ENCODE results near the gene SLC2A9. TPM values are rescaled to one million over a fixed set of nuclear protein-coding genes. Genes with fewer than 3 reads are reported as not detected.

Gene SLC2A9
- polyA plus RNA-seq, 1 donor from 2014 or later = not detected

DNA sequence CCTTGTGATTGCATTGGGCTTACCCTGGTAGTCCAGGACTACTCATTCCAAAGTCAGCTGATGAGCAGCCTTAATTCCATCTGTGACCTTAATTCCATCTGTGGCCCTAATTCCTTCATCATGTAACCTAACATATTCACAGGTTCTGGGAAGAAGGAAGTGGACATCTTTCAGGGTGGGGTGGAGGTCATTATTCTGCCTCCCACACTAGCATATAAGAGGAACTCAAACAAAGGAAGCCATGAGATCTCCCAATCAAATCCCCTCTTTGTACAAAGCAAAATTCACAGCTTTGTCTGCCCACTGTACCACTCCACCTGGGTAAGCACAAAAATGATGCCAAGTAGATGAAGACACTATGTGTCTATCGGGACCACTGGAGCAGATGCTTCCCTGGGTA, 87.3 kb downstream of the SLC2A9 start:
- Histone ChIP-seq H3F3A (ENCODE audit: insufficient read depth, low read length, poor library complexity, severe bottlenecking) (no peaks in the 10 kb centered on the region), H3K9me3 (ENCODE audit: low read length) (no peaks in the 10 kb centered on the region), H4K20me1 (ENCODE audit: insufficient read depth) (no peaks in the 10 kb centered on the region), H3K9me2 (ENCODE audit: insufficient read depth, low read length) (no peaks in the 10 kb centered on the region), H3K27me3 (ENCODE audit: insufficient read depth, low read depth, low read length) (no peaks in the 10 kb centered on the region), H3K4me3 (ENCODE audit: low read length) (no peak overlapping the region), H3K27ac (ENCODE audit: low read length) (no peak overlapping the region), H2AFZ (ENCODE audit: low read depth, low read length) (no peak overlapping the region), H3K36me3 (ENCODE audit: insufficient read depth, low read length) (no peaks in the 10 kb centered on the region), H3K4me2 (ENCODE audit: low read length) (no peak overlapping the region), H3K79me2 (replicated peaks; ENCODE audit: insufficient read depth, low read length) (no peaks in the 10 kb centered on the region), H3K9ac (ENCODE audit: low read length) (no peak overlapping the region)
- TF ChIP-seq EP300 (conservative IDR thresholded peaks at IDR 0.05; ENCODE audit: poor library complexity, severe bottlenecking) (no peak), TAF1 (IDR thresholded peaks at IDR 0.05; ENCODE audit: low read depth) (no peak), MXI1 (conservative IDR thresholded peaks at IDR 0.05; ENCODE audit: poor library complexity, severe bottlenecking) (no peak)
- TF ChIP-seq, protein P1, sequence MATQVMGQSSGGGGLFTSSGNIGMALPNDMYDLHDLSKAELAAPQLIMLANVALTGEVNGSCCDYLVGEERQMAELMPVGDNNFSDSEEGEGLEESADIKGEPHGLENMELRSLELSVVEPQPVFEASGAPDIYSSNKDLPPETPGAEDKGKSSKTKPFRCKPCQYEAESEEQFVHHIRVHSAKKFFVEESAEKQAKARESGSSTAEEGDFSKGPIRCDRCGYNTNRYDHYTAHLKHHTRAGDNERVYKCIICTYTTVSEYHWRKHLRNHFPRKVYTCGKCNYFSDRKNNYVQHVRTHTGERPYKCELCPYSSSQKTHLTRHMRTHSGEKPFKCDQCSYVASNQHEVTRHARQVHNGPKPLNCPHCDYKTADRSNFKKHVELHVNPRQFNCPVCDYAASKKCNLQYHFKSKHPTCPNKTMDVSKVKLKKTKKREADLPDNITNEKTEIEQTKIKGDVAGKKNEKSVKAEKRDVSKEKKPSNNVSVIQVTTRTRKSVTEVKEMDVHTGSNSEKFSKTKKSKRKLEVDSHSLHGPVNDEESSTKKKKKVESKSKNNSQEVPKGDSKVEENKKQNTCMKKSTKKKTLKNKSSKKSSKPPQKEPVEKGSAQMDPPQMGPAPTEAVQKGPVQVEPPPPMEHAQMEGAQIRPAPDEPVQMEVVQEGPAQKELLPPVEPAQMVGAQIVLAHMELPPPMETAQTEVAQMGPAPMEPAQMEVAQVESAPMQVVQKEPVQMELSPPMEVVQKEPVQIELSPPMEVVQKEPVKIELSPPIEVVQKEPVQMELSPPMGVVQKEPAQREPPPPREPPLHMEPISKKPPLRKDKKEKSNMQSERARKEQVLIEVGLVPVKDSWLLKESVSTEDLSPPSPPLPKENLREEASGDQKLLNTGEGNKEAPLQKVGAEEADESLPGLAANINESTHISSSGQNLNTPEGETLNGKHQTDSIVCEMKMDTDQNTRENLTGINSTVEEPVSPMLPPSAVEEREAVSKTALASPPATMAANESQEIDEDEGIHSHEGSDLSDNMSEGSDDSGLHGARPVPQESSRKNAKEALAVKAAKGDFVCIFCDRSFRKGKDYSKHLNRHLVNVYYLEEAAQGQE (IDR thresholded peaks at IDR 0.05; ENCODE audit: borderline replicate concordance) = no peak

DNA sequence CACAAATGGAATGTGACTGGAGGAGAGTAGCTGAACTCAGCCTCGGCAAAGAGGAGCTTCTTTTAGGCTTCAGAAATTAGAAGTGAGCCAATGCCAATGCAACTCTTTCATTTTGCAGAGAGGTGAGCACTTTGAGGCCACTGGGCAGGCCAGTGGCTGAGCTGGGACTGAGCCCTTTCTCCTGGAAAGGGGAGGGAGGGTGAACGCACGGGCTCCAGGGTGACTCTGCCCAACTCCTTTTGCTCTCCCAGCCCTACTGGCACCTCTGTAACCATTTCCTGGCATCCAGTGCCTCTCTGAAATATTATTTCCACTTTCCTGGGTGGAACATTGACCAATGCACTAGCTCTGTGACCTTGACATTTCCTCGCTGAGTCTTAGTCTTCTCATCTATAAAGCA, 88.1 kb downstream of the SLC2A9 start:
- H3K79me2 ChIP-seq (replicated peaks; ENCODE audit: insufficient read depth, low read length) = no peaks in the 10 kb centered on the region
- no peaks in the 10 kb centered on the region for H3K36me3 ChIP-seq (ENCODE audit: insufficient read depth, low read length)
- no peak overlapping the region for H3K4me2 ChIP-seq (ENCODE audit: low read length)
- H3K9ac ChIP-seq (ENCODE audit: low read length) = no peak overlapping the region
- H3K4me3 ChIP-seq (ENCODE audit: low read length) = no peak overlapping the region
- no peaks in the 10 kb centered on the region for H3F3A ChIP-seq (ENCODE audit: insufficient read depth, low read length, poor library complexity, severe bottlenecking)
- no peaks in the 10 kb centered on the region for H3K27me3 ChIP-seq (ENCODE audit: insufficient read depth, low read depth, low read length)
- no peaks in the 10 kb centered on the region for H3K9me3 ChIP-seq (ENCODE audit: low read length)
- H3K27ac ChIP-seq (ENCODE audit: low read length) = no peak overlapping the region
- no peaks in the 10 kb centered on the region for H3K9me2 ChIP-seq (ENCODE audit: insufficient read depth, low read length)
- H2AFZ ChIP-seq (ENCODE audit: low read depth, low read length) = no peak overlapping the region
- no peak for TF ChIP-seq EP300 (conservative IDR thresholded peaks at IDR 0.05; ENCODE audit: poor library complexity, severe bottlenecking)
- TF ChIP-seq POLR2AphosphoS5 (IDR thresholded peaks at IDR 0.05) = no peak
- TF ChIP-seq RAD21 (conservative IDR thresholded peaks at IDR 0.05) = no peak
- TF ChIP-seq, protein P1 (IDR thresholded peaks at IDR 0.05; ENCODE audit: borderline replicate concordance) = no peak
- no peak for TF ChIP-seq MXI1 (conservative IDR thresholded peaks at IDR 0.05; ENCODE audit: poor library complexity, severe bottlenecking)
- TF ChIP-seq TAF1 (IDR thresholded peaks at IDR 0.05; ENCODE audit: low read depth) = no peak
- no peak for TF ChIP-seq SMC3 (conservative IDR thresholded peaks at IDR 0.05; ENCODE audit: poor library complexity)
- no peak for TF ChIP-seq EZH2 (IDR thresholded peaks at IDR 0.05; ENCODE audit: borderline replicate concordance, insufficient read depth, low read length, poor library complexity, severe bottlenecking)
- TF ChIP-seq, protein P2, sequence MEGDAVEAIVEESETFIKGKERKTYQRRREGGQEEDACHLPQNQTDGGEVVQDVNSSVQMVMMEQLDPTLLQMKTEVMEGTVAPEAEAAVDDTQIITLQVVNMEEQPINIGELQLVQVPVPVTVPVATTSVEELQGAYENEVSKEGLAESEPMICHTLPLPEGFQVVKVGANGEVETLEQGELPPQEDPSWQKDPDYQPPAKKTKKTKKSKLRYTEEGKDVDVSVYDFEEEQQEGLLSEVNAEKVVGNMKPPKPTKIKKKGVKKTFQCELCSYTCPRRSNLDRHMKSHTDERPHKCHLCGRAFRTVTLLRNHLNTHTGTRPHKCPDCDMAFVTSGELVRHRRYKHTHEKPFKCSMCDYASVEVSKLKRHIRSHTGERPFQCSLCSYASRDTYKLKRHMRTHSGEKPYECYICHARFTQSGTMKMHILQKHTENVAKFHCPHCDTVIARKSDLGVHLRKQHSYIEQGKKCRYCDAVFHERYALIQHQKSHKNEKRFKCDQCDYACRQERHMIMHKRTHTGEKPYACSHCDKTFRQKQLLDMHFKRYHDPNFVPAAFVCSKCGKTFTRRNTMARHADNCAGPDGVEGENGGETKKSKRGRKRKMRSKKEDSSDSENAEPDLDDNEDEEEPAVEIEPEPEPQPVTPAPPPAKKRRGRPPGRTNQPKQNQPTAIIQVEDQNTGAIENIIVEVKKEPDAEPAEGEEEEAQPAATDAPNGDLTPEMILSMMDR (IDR thresholded peaks at IDR 0.05; ENCODE audit: poor library complexity, severe bottlenecking) = no peak
- H4K20me1 ChIP-seq (ENCODE audit: insufficient read depth) = no peaks in the 10 kb centered on the region
